ENCODE data around the gene SCTR. TPM values are rescaled to one million over a fixed set of nuclear protein-coding genes. Genes with fewer than 3 reads are reported as not detected.

Gene SCTR
- total and polyA plus RNA-seq, 2 donors (not counting 1 experiment from before 2014, with no cell fraction given): not detected

DNA sequence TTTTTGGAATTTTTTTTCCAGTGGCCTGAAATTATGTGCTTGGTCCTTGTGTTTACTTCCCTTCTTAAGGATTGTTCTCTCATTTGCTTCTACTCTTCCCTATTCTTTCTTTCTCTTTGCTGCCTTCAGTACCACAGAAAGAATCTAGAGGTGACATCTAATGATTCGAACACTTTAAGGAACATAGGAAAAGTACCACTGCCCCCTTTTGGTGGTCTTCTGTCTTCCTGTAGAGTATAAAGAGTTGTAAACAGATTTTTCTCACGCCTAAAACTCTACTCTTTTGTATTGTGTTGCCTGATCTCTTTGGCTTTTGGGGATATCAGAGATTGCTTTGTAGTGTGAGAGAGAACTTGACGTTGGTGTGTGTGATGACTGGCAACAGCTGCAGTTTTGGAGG, 7.0 kb upstream of the SCTR start:
- no peaks in the 10 kb centered on the region for H3K4me1 Mint-ChIP-seq
- ATAC-seq (ENCODE audit: low read depth) (no peak), DNase-seq (no peak)
- Histone ChIP-seq H3K79me2 (ENCODE audit: control insufficient read depth, insufficient read depth, low read length) (no peaks in the 10 kb centered on the region), H3K27ac (ENCODE audit: low read length in 2 of 2) (no peak overlapping the region), H3K4me1 (ENCODE audit: control insufficient read depth in 2 of 2, insufficient read depth in 2 of 2, low read length in 2 of 2) (no peaks in the 10 kb centered on the region), H3K9ac (ENCODE audit: low read length) (no peak overlapping the region), H3K27me3 (replicated peaks in 1 of 4; ENCODE audit: control extremely low read depth in 1 of 4, control insufficient read depth in 3 of 4, insufficient read depth in 4 of 4, low read length in 3 of 4) (peaks cover 0 to 6% (median 2%) of the 10 kb centered on the region in 4 experiments), H3K4me2 (replicated peaks; ENCODE audit: low read depth, low read length, poor library complexity, severe bottlenecking) (no peak overlapping the region), H3K36me3 (replicated peaks in 1 of 2; ENCODE audit: control extremely low read depth in 1 of 2, control insufficient read depth in 1 of 2, extremely low read depth in 1 of 2, insufficient read depth in 2 of 2, low read length in 1 of 2) (no peaks in the 10 kb centered on the region), H3K9me3 (ENCODE audit: control extremely low read depth in 1 of 3, control insufficient read depth in 2 of 3, insufficient read depth in 1 of 3, low read length in 2 of 3) (peaks cover 3 to 17% (median 12%) of the 10 kb centered on the region in 3 donors), H4K20me1 (ENCODE audit: control insufficient read depth, insufficient read depth, low read length, poor library complexity, severe bottlenecking) (no peaks in the 10 kb centered on the region), H2AFZ (ENCODE audit: insufficient read depth, low read depth, low read length, poor library complexity, severe bottlenecking) (no peak overlapping the region), H3K4me3 (ENCODE audit: control extremely low read depth in 1 of 5, extremely low read depth in 1 of 5, insufficient read depth in 1 of 5, low read depth in 2 of 5, low read length in 4 of 5) (no peak overlapping the region)
- peaks cover 28% of the 10 kb centered on the region for H3K27me3 Mint-ChIP-seq
- intact Hi-C loops (cut with micrococcal nuclease): no loop called here
- POLR2A ChIA-PET: no interaction called here
- H3K27ac Mint-ChIP-seq: no peak overlapping the region
- no CpG with 5 or more reads among the region's 3 CpGs for WGBS (ENCODE audit: insufficient coverage)
- peaks cover 2% of the 10 kb centered on the region for H3K9me3 Mint-ChIP-seq (ENCODE audit: insufficient read depth)
- TF ChIP-seq EZH2 (IDR thresholded peaks at IDR 0.05; ENCODE audit: borderline replicate concordance, insufficient read depth, low read depth, low read length, poor library complexity, severe bottlenecking): no peak
- TF ChIP-seq, protein P1, sequence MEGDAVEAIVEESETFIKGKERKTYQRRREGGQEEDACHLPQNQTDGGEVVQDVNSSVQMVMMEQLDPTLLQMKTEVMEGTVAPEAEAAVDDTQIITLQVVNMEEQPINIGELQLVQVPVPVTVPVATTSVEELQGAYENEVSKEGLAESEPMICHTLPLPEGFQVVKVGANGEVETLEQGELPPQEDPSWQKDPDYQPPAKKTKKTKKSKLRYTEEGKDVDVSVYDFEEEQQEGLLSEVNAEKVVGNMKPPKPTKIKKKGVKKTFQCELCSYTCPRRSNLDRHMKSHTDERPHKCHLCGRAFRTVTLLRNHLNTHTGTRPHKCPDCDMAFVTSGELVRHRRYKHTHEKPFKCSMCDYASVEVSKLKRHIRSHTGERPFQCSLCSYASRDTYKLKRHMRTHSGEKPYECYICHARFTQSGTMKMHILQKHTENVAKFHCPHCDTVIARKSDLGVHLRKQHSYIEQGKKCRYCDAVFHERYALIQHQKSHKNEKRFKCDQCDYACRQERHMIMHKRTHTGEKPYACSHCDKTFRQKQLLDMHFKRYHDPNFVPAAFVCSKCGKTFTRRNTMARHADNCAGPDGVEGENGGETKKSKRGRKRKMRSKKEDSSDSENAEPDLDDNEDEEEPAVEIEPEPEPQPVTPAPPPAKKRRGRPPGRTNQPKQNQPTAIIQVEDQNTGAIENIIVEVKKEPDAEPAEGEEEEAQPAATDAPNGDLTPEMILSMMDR (IDR thresholded peaks at IDR 0.05): no peak
- CTCF ChIA-PET: no interaction called here
- no peak overlapping the region for H3K4me3 Mint-ChIP-seq

DNA sequence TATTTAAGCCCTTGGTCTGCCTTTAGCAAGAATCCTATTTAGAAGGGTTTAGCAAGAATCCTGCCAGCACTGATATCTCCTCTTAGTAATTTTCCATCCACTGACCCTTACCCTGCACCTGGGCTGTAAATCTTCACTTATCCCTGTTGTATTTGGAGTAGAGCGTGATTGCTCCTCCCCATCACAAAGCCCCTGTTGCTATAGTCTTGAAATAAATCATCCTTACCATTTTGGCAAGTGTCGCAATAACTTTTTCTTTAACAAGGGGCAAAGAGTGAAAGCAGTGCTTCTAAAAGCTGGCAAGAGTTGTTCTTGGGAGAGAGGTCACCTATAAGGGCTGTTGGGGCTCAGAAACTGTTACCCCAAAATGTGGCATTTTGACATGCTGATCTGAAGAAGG, 3.7 kb upstream of the SCTR start:
- Histone ChIP-seq H4K20me1 (ENCODE audit: control insufficient read depth, insufficient read depth, low read length, poor library complexity, severe bottlenecking) (no peaks in the 10 kb centered on the region), H3K27me3 (replicated peaks in 1 of 4; ENCODE audit: control extremely low read depth in 1 of 4, control insufficient read depth in 3 of 4, insufficient read depth in 4 of 4, low read length in 3 of 4) (peaks cover 0 to 29% (median 9%) of the 10 kb centered on the region in 4 experiments), H3K4me2 (replicated peaks; ENCODE audit: low read depth, low read length, poor library complexity, severe bottlenecking) (no peak overlapping the region), H3K9ac (ENCODE audit: low read length) (no peak overlapping the region), H2AFZ (ENCODE audit: insufficient read depth, low read depth, low read length, poor library complexity, severe bottlenecking) (no peak overlapping the region), H3K36me3 (replicated peaks in 1 of 2; ENCODE audit: control extremely low read depth in 1 of 2, control insufficient read depth in 1 of 2, extremely low read depth in 1 of 2, insufficient read depth in 2 of 2, low read length in 1 of 2) (no peaks in the 10 kb centered on the region), H3K9me3 (ENCODE audit: control extremely low read depth in 1 of 3, control insufficient read depth in 2 of 3, insufficient read depth in 1 of 3, low read length in 2 of 3) (peaks cover 2 to 4% (median 3%) of the 10 kb centered on the region in 3 donors), H3K4me3 (ENCODE audit: control extremely low read depth in 1 of 5, extremely low read depth in 1 of 5, insufficient read depth in 1 of 5, low read depth in 2 of 5, low read length in 4 of 5) (no peak overlapping the region), H3K79me2 (ENCODE audit: control insufficient read depth, insufficient read depth, low read length) (no peaks in the 10 kb centered on the region), H3K4me1 (ENCODE audit: control insufficient read depth in 2 of 2, insufficient read depth in 2 of 2, low read length in 2 of 2) (no peaks in the 10 kb centered on the region), H3K27ac (ENCODE audit: low read length in 2 of 2) (no peak overlapping the region)
- no CpG with 5 or more reads among the region's 2 CpGs for WGBS (ENCODE audit: insufficient coverage)
- H3K9me3 Mint-ChIP-seq (ENCODE audit: insufficient read depth): no peaks in the 10 kb centered on the region
- intact Hi-C loops (cut with micrococcal nuclease): no loop called here
- DNase-seq: no peak
- H3K4me3 Mint-ChIP-seq: no peak overlapping the region
- TF ChIP-seq, protein P1 (IDR thresholded peaks at IDR 0.05): no peak
- no peak for TF ChIP-seq EZH2 (IDR thresholded peaks at IDR 0.05; ENCODE audit: borderline replicate concordance, insufficient read depth, low read depth, low read length, poor library complexity, severe bottlenecking)
- ChIA-PET CTCF (no interaction called here), POLR2A (no interaction called here)
- H3K27me3 Mint-ChIP-seq: peaks cover 48% of the 10 kb centered on the region
- no peak overlapping the region for H3K27ac Mint-ChIP-seq
- ATAC-seq (ENCODE audit: low read depth): no peak
- H3K4me1 Mint-ChIP-seq: no peaks in the 10 kb centered on the region
